T1000 (cell line): ENCODE results near the gene NRTN.
"Not testable (repeated sequence)": the region's sequence is repeated elsewhere in the genome, so short reads cannot be mapped to it uniquely, and the experiment has no call there.

Experiments used
- DNase-seq: peaks from one replicate; lab custom pipeline; 2025; ENCODE audit warnings: mixed read lengths; lab: John Stamatoyannopoulos, UW

Gene NRTN

DNA sequence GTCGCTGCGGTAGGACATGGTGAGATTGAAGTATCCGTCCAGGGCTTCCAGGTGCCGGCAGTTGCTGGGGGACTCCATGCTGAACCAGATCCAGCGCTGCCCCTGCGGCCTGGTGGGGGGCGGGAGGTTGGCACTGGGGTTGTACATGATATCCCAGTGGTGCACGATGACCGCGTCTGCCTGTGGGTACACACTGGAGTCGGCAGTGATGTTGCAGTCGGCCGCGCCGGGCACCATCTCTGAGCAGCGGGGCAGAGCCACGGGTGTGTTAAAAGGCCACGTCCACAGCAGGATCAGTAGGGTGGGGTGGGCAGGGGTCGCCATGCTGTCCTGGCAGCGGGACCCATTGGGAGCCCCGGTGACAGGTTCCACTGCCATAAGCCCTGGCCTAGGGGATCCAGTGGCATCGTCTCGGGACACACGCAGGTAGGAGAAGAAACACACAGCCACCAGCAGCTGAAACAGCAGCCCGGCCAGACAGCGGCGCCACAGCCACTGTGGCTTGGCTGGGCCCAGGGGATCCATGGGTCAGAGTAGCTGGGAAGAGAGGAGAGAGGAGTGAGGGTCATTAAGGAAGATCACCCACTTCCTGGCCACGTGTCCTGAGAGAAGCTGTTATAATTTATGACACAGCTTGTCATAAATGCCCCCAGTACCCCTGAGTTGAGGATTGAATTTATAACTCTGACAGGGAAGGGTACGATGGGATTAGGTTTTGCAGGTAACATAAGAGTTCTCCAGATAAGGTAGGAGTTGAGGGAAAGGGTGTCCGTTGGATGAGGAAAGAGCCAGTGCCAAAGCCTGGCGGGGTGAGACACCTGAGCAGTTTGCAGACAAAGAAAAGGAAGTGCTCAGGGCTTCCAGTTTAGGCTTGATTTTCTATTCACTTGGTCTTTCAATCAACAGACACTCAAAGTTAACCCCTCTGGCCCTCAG lies 62.6 kb downstream of the NRTN start:
- no peak for DNase-seq

DNA sequence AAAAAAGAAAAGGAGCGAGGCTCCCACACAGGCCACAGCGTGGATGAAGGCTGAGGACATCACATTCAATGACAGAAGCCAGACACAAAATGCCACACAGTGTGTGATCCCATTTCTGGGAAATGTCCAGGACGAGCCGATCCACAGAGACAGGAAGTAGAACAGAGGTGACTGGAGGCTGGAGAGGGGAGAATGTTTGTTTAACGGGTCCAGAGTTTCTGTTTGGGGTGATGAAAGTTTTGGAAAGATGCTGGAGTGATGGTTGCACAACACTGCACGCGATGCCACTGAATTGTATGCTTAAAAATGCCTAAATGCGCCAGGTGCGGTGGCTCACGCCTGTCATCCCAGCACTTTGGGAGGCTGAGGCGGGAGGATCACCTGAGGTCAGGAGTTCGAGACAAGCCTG lies 66.1 kb downstream of the NRTN start:
- DNase-seq = no peak

DNA sequence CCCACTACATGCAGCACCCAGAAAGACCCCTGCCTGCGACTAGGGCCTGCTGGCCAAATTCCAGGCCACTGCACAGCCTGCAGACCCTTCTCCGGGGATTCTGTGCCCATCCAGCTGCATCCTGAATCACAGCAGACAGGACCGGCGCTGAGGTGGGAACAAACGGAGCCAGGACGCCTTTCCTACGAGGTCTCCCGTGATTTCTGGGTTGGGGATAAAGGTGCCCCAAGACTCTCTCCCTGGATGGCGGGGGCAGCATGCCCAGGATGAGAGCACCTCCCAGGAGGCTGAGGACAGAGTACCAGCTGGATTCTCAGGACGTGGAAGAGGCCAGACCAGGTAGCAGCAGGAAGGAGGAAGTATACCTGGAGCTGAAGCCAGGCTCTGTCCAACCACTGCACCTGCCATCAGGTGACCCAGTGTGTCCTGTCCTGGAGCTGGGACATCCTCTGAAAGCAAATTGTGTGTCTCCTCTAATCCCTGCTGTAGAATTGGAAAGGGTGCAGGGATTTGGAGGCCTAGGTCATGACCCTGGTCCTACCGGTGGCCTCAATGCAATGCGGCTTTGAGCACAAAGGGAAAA lies 68.8 kb downstream of the NRTN start:
- no peak for DNase-seq

DNA sequence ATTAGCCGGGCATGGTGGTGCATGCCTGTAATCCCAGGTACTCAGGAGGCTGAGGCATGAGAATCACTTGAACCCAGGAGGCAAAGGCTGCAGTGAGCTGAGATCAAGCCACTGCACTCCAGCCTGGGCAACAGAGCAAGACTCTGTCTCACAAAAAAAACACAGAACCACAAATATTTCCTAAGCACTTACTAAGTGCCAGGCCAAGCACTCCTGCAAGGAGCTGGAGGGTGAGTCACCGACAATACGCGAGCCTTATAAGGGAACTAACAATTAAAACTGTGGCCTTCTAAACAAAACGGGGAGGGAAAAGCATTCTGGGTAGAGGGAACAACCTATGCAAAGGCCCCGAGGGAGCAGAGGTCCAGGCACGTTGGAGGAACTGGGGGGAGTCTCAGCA lies 69.6 kb downstream of the NRTN start:
- not testable (repeated sequence) for DNase-seq

DNA sequence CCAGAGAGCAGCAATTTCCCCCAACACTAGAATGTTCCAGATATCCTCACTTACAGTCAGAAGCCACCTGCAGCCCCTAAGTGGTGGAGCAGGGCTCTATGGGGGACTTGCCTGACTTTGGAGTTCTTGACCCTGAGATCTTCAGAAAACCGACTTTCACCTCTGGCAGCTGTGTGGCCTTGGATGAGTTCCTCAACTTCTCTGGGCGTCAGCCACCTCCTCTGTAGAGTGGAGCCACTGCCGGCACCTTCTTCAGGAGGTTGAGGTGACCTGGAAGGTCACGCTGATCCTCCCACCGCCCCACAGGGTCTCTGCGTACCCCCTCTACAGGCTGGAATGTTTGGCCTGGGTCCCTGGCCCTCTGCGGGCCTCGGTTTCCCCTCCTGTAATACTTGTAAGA lies 72.6 kb downstream of the NRTN start:
- DNase-seq = no peak

DNA sequence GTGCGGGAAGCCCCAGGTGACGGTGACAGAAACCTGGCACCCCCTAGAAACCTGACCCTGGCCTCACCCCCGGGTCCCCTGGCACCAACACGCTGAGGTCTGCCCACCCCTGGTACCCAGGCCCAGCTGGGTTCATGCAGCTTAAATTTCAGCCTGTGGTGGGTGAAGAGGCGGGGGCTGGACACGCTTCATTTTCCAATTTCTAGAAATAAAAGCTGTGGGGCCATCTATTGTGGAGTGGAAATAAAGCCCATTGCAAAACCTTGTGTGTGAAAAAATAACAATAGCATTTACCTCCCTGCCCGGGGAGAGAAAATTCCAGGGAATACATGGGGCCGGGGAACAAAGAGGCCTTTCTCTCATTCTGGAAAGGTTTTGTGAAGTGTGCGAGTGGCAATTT lies 73.0 kb downstream of the NRTN start:
- no peak for DNase-seq
